GM18519 (cell line): ENCODE results near the gene HAVCR1.
"Not testable (repeated sequence)": the region's sequence is repeated elsewhere in the genome, so short reads cannot be mapped to it uniquely, and the experiment has no call there.

ENCODE experiments used
- ATAC-seq: cut with Tn5 transposase; IDR thresholded peaks from one replicate; pipeline ENCODE4 v1.9.1; 2021; ENCODE audit warnings: mild to moderate bottlenecking, moderate library complexity; ENCODE audit not compliant: unreplicated experiment, low FRiP score

Gene HAVCR1

DNA sequence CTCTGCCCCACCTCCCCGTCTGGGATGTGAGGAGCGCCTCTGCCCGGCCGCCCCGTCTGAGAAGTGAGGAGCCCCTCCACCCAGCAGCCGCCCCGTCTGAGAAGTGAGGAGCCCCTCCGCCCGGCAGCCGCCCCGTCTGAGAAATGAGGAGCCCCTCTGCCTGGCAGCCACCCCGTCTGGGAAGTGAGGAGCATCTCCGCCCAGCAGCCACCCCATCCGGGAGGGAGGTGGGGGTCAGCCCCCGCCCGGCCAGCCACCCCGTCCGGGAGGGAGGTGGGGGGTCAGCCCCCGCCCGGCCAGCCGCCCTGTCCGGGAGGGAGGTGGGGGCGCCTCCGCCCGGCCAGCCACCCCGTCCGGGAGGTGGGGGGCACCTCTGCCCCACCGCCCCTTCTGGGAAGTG is 44.8 kb downstream of the HAVCR1 start:
- not testable (repeated sequence) for ATAC-seq

DNA sequence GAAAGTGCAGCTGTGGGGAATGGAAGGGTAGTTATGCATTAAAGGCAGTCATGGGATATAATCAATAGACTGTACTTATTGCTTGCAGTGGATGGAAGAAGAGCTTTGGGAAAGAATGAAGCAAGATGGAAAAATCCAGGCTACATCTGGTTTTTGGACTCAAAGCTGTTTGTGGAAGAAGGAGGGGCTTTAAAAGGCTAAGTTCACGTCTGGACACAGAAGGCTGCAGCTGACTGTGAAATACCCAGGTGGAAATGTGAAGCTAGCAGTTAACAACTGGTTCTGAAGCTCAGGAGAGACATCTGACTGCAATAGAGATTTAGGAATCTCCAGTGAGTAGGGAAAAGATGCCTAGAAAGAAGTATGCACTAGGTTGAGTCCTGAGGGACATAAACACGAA is 52.7 kb downstream of the HAVCR1 start:
- no peak for ATAC-seq

GRCh38 chr5:157004893-157005551 is 53.9 kb downstream of the HAVCR1 start:
- ATAC-seq = no peak

DNA sequence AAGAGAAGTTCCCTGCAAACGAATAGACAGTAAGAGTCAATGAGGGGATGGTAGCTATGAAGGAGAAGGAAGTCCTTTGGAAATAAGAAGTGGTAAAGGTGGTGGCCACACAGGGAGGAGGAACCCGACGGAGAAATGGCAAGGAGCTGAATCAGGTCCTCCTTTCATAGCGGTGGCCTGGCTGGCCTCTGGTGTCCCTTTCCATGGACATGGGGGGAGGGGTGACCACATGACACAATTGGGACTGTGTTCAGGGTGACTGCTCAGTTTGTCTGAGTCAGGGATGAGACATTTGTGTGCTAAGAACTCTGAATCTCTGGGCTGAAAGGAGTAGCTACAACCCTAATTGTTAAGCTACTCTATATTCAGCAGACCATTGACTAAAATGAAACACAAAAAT is 67.2 kb downstream of the HAVCR1 start:
- no peak for ATAC-seq

GRCh38 chr5:156984064-156984463 is 74.9 kb downstream of the HAVCR1 start:
- no peak for ATAC-seq

GRCh38 chr5:156981481-156981880 is 77.4 kb downstream of the HAVCR1 start:
- no peak for ATAC-seq
